GM23338 (cell line): ENCODE measurements around the gene SCLY. TPM values are rescaled to one million over a fixed set of nuclear protein-coding genes. Genes with fewer than 3 reads are reported as not detected.

Source experiments
- CREB1 ChIP-seq: fragments of 250-450 bp; sonication (Bioruptor Pico); IDR thresholded peaks from 2 replicates; pipeline ENCODE4 v1.5.0; 2020; ENCODE audit warnings: low read depth, mild to moderate bottlenecking, moderate library complexity
- EZH2phosphoT487 ChIP-seq: fragments of 200-600 bp; sonication (generic); IDR thresholded peaks from one replicate; pipeline ENCODE4 v1.8.1; 2018; ENCODE audit warnings: antibody characterized with exemption; ENCODE audit not compliant: unreplicated experiment
- JUNB ChIP-seq: IDR thresholded peaks from one replicate; pipeline ENCODE4 v1.6.1; 2016; ENCODE audit warnings: antibody characterized with exemption; ENCODE audit not compliant: unreplicated experiment
- POLR2AphosphoS5 ChIP-seq: IDR thresholded peaks from 2 replicates; pipeline ENCODE4 v1.6.1; 2016; ENCODE audit warnings: antibody characterized with exemption, low read depth
- STAT1 ChIP-seq: IDR thresholded peaks from one replicate; pipeline ENCODE4 v1.6.1; 2016; ENCODE audit warnings: antibody characterized with exemption; ENCODE audit not compliant: unreplicated experiment
- ZNF331 ChIP-seq: fragments of 250-450 bp; sonication (Bioruptor Pico); IDR thresholded peaks from 2 replicates; pipeline ENCODE4 v1.5.0; 2020; ENCODE audit warnings: low read depth, mild to moderate bottlenecking, moderate library complexity
- polyA plus RNA-seq: library from polyadenylated mRNA; unstranded; fragments of >200 nt; fragmentation: Nextera tagmentation; extraction: Ambion mirVana; gene quantifications from 2 replicates; pipeline ENCODE4 v1.2.1, GENCODE V29; 2016
- total RNA-seq: library from RNA; depleted of rRNA; stranded (reverse); fragments of >200 nt; shearing (Covaris generic); gene quantifications from 2 replicates; pipeline ENCODE4 v1.2.3, GENCODE V29; 2014
- TF ChIP-seq, protein P1 (sequence below): fragments of 250-450 bp; sonication (Bioruptor Pico); IDR thresholded peaks from 2 replicates; pipeline ENCODE4 v1.5.0; 2020; ENCODE audit warnings: mild to moderate bottlenecking, moderate library complexity
- TF ChIP-seq, protein P2 (sequence below): IDR thresholded peaks from one replicate; pipeline ENCODE4 v1.6.1; 2018; ENCODE audit warnings: antibody characterized with exemption; ENCODE audit not compliant: unreplicated experiment

SCLY gene
- total and polyA plus RNA-seq, 2 experiments from 2014 or later: 57.2 to 80.3 TPM

DNA sequence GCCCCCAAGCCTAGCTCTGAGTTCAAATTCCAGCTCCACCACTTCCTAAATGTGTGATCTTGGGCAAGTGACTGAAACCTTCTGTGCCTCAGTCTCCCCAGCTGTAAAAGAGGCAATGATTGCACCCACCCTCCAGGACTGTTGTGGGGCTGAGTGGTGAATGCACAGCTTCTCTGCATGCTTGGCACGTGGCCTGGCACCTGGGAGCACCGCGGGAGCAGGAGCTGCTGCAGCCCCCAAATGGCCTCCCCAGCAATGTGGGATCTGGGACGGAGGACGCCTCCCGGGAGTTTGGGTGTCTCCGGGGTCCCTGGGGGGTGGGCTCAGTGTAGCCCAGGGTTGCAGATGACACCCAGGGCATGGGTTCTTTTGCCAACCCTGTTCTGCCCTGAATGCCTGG, 79.2 kb downstream of the SCLY start (continued):
- TF ChIP-seq, protein P1, sequence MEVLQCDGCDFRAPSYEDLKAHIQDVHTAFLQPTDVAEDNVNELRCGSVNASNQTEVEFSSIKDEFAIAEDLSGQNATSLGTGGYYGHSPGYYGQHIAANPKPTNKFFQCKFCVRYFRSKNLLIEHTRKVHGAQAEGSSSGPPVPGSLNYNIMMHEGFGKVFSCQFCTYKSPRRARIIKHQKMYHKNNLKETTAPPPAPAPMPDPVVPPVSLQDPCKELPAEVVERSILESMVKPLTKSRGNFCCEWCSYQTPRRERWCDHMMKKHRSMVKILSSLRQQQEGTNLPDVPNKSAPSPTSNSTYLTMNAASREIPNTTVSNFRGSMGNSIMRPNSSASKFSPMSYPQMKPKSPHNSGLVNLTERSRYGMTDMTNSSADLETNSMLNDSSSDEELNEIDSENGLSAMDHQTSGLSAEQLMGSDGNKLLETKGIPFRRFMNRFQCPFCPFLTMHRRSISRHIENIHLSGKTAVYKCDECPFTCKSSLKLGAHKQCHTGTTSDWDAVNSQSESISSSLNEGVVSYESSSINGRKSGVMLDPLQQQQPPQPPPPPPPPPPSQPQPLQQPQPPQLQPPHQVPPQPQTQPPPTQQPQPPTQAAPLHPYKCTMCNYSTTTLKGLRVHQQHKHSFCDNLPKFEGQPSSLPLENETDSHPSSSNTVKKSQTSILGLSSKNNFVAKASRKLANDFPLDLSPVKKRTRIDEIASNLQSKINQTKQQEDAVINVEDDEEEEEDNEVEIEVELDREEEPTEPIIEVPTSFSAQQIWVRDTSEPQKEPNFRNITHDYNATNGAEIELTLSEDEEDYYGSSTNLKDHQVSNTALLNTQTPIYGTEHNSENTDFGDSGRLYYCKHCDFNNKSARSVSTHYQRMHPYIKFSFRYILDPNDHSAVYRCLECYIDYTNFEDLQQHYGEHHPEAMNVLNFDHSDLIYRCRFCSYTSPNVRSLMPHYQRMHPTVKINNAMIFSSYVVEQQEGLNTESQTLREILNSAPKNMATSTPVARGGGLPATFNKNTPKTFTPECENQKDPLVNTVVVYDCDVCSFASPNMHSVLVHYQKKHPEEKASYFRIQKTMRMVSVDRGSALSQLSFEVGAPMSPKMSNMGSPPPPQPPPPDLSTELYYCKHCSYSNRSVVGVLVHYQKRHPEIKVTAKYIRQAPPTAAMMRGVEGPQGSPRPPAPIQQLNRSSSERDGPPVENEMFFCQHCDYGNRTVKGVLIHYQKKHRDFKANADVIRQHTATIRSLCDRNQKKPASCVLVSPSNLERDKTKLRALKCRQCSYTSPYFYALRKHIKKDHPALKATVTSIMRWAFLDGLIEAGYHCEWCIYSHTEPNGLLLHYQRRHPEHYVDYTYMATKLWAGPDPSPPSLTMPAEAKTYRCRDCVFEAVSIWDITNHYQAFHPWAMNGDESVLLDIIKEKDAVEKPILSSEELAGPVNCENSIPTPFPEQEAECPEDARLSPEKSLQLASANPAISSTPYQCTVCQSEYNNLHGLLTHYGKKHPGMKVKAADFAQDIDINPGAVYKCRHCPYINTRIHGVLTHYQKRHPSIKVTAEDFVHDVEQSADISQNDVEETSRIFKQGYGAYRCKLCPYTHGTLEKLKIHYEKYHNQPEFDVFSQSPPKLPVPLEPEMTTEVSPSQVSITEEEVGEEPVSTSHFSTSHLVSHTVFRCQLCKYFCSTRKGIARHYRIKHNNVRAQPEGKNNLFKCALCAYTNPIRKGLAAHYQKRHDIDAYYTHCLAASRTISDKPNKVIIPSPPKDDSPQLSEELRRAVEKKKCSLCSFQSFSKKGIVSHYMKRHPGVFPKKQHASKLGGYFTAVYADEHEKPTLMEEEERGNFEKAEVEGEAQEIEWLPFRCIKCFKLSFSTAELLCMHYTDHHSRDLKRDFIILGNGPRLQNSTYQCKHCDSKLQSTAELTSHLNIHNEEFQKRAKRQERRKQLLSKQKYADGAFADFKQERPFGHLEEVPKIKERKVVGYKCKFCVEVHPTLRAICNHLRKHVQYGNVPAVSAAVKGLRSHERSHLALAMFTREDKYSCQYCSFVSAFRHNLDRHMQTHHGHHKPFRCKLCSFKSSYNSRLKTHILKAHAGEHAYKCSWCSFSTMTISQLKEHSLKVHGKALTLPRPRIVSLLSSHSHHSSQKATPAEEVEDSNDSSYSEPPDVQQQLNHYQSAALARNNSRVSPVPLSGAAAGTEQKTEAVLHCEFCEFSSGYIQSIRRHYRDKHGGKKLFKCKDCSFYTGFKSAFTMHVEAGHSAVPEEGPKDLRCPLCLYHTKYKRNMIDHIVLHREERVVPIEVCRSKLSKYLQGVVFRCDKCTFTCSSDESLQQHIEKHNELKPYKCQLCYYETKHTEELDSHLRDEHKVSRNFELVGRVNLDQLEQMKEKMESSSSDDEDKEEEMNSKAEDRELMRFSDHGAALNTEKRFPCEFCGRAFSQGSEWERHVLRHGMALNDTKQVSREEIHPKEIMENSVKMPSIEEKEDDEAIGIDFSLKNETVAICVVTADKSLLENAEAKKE (CRISPR knock-in tag): no peak
- no peak for TF ChIP-seq JUNB
- TF ChIP-seq ZNF331 (CRISPR knock-in tag): no peak
- no peak for TF ChIP-seq CREB1
- TF ChIP-seq, protein P2, sequence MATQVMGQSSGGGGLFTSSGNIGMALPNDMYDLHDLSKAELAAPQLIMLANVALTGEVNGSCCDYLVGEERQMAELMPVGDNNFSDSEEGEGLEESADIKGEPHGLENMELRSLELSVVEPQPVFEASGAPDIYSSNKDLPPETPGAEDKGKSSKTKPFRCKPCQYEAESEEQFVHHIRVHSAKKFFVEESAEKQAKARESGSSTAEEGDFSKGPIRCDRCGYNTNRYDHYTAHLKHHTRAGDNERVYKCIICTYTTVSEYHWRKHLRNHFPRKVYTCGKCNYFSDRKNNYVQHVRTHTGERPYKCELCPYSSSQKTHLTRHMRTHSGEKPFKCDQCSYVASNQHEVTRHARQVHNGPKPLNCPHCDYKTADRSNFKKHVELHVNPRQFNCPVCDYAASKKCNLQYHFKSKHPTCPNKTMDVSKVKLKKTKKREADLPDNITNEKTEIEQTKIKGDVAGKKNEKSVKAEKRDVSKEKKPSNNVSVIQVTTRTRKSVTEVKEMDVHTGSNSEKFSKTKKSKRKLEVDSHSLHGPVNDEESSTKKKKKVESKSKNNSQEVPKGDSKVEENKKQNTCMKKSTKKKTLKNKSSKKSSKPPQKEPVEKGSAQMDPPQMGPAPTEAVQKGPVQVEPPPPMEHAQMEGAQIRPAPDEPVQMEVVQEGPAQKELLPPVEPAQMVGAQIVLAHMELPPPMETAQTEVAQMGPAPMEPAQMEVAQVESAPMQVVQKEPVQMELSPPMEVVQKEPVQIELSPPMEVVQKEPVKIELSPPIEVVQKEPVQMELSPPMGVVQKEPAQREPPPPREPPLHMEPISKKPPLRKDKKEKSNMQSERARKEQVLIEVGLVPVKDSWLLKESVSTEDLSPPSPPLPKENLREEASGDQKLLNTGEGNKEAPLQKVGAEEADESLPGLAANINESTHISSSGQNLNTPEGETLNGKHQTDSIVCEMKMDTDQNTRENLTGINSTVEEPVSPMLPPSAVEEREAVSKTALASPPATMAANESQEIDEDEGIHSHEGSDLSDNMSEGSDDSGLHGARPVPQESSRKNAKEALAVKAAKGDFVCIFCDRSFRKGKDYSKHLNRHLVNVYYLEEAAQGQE: no peak
- no peak for TF ChIP-seq EZH2phosphoT487
- TF ChIP-seq POLR2AphosphoS5: no peak
- no peak for TF ChIP-seq STAT1
